Prostate gland (tissue), 2 donors: ENCODE measurements around the gene PEG3.

Source experiments
- POLR2A ChIP-seq: fragments of 450-650 bp; IDR thresholded peaks from one replicate; pipeline ENCODE4 v1.6.1; 2016; ENCODE audit warnings: antibody characterized with exemption, mild to moderate bottlenecking
- POLR2AphosphoS5 ChIP-seq: sonication (generic); formaldehyde crosslinking; IDR thresholded peaks from one replicate; pipeline ENCODE4 v1.6.1; 2017; ENCODE audit warnings: antibody characterized with exemption
- TF ChIP-seq, protein P1 (sequence below), 4 experiments: fragments of 200-600 bp in 2 of 4; fragments of 450-650 bp in 2 of 4; sonication (generic) in 2 of 4; IDR thresholded peaks; 1 replicate in 3 of 4; 2 replicates in 1 of 4; pipeline ENCODE4 v1.5.1; 2016 to 2019; ENCODE audit warnings: antibody characterized with exemption in 4 of 4, mild to moderate bottlenecking in 2 of 4, moderate library complexity in 2 of 4

DNA sequence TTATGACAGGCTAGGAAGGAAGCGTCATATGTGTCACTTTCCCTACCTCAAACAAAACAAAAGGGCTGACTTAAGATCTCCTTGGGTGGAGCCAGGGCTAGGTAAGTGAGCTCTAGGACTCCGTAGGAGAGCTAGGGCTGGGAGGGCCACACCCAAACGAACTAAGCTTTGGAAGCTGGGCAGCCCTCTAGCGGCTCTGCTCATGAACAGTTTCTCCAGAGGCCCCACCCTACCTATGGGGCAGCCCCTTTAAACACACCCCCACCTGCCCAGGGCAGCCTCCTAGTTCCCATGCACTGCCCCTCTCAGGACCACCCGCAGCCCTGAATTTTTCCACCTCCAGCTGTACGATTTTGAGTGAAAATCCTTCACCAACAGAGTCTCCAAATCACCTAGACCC is 3.5 kb downstream of the PEG3 start:
- TF ChIP-seq, protein P1, sequence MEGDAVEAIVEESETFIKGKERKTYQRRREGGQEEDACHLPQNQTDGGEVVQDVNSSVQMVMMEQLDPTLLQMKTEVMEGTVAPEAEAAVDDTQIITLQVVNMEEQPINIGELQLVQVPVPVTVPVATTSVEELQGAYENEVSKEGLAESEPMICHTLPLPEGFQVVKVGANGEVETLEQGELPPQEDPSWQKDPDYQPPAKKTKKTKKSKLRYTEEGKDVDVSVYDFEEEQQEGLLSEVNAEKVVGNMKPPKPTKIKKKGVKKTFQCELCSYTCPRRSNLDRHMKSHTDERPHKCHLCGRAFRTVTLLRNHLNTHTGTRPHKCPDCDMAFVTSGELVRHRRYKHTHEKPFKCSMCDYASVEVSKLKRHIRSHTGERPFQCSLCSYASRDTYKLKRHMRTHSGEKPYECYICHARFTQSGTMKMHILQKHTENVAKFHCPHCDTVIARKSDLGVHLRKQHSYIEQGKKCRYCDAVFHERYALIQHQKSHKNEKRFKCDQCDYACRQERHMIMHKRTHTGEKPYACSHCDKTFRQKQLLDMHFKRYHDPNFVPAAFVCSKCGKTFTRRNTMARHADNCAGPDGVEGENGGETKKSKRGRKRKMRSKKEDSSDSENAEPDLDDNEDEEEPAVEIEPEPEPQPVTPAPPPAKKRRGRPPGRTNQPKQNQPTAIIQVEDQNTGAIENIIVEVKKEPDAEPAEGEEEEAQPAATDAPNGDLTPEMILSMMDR (IDR thresholded peaks at IDR 0.05), result no peak
- no peak for TF ChIP-seq POLR2A
- no peak for TF ChIP-seq POLR2AphosphoS5
